SK-N-SH treated with all-trans-retinoic acid at 6 μM for 48 hours (cell line): ENCODE data around the gene OXA1L.

Experiments
- ATAC-seq: fragments of 200-7000 bp; cut with Tn5 transposase; 3 replicates; pipeline ENCODE4 v1.9.1; 2020; ENCODE audit warnings: mild to moderate bottlenecking, moderate library complexity
- BACH2 ChIP-seq: fragments of 250-450 bp; sonication (Bioruptor Pico); IDR thresholded peaks from 2 replicates; pipeline ENCODE4 v1.9.0; 2021; ENCODE audit warnings: mild to moderate bottlenecking, borderline replicate concordance
- CSDC2 ChIP-seq: fragments of 250-450 bp; sonication (Bioruptor Pico); IDR thresholded peaks from 2 replicates; pipeline ENCODE4 v1.5.0; 2020; ENCODE audit warnings: mild to moderate bottlenecking, moderate library complexity
- ESRRG ChIP-seq: fragments of 250-450 bp; sonication (Bioruptor Pico); IDR thresholded peaks from 2 replicates; pipeline ENCODE4 v1.6.1; 2021; ENCODE audit warnings: mild to moderate bottlenecking
- GLIS3 ChIP-seq: fragments of 250-450 bp; sonication (Bioruptor Pico); IDR thresholded peaks from 2 replicates; pipeline ENCODE4 v1.5.0; 2020; ENCODE audit warnings: mild to moderate bottlenecking, moderate library complexity
- ISL1 ChIP-seq: fragments of 250-450 bp; sonication (Bioruptor Pico); IDR thresholded peaks from 2 replicates; pipeline ENCODE4 v2.1.2; 2022; ENCODE audit warnings: mild to moderate bottlenecking, moderate library complexity
- OSR1 ChIP-seq: fragments of 250-450 bp; sonication (Bioruptor Pico); IDR thresholded peaks from 2 replicates; pipeline ENCODE4 v1.8.0; 2022; ENCODE audit warnings: moderate library complexity, mild to moderate bottlenecking, inconsistent platforms
- PPARA ChIP-seq: fragments of 250-450 bp; sonication (Bioruptor Pico); IDR thresholded peaks from 2 replicates; pipeline ENCODE4 v1.5.0; 2020; ENCODE audit warnings: mild to moderate bottlenecking, borderline replicate concordance
- RARB ChIP-seq: fragments of 250-450 bp; sonication (Bioruptor Pico); IDR thresholded peaks from 2 replicates; pipeline ENCODE4 v1.8.0; 2021; ENCODE audit warnings: mild to moderate bottlenecking, moderate library complexity
- SNAI2 ChIP-seq: fragments of 250-450 bp; sonication (Bioruptor Pico); IDR thresholded peaks from 2 replicates; pipeline ENCODE4 v1.5.0; 2020; ENCODE audit warnings: mild to moderate bottlenecking, moderate library complexity
- TCF4 ChIP-seq: fragments of 250-450 bp; sonication (Bioruptor Pico); IDR thresholded peaks from 2 replicates; pipeline ENCODE4 v1.8.0; 2021; ENCODE audit warnings: mild to moderate bottlenecking, moderate library complexity, borderline replicate concordance
- TOX ChIP-seq: fragments of 250-450 bp; sonication (Bioruptor Pico); IDR thresholded peaks from 2 replicates; pipeline ENCODE4 v1.8.0; 2021; ENCODE audit warnings: mild to moderate bottlenecking, moderate library complexity, borderline replicate concordance
- ZC3H10 ChIP-seq: fragments of 250-450 bp; sonication (Bioruptor Pico); IDR thresholded peaks from 2 replicates; pipeline ENCODE4 v1.5.1; 2021; ENCODE audit warnings: mild to moderate bottlenecking, moderate library complexity
- ZFP3 ChIP-seq: fragments of 250-450 bp; sonication (Bioruptor Pico); IDR thresholded peaks from 2 replicates; pipeline ENCODE4 v1.5.0; 2020; ENCODE audit warnings: mild to moderate bottlenecking, moderate library complexity
- ZFP30 ChIP-seq: fragments of 450-650 bp; formaldehyde crosslinking; IDR thresholded peaks from 2 replicates; pipeline ENCODE4 v1.5.0; 2022; ENCODE audit warnings: mild to moderate bottlenecking, moderate library complexity
- ZNF565 ChIP-seq: fragments of 450-650 bp; formaldehyde crosslinking; conservative IDR thresholded peaks from 2 replicates; pipeline ENCODE4 v1.5.0; 2020; ENCODE audit warnings: low read depth, mild to moderate bottlenecking, moderate library complexity
- ZNF70 ChIP-seq: fragments of 450-650 bp; formaldehyde crosslinking; IDR thresholded peaks from 2 replicates; pipeline ENCODE4 v1.5.0; 2020; ENCODE audit warnings: mild to moderate bottlenecking, moderate library complexity
- ZNF8 ChIP-seq: fragments of 450-650 bp; formaldehyde crosslinking; IDR thresholded peaks from 2 replicates; pipeline ENCODE4 v1.5.0; 2020; ENCODE audit warnings: mild to moderate bottlenecking, moderate library complexity
- TF ChIP-seq, protein P1 (sequence below): fragments of 250-450 bp; sonication (Bioruptor Pico); IDR thresholded peaks from 2 replicates; pipeline ENCODE4 v1.5.1; 2020; ENCODE audit warnings: low read depth, mild to moderate bottlenecking, moderate library complexity
- TF ChIP-seq, protein P2 (sequence below): fragments of 250-450 bp; sonication (Bioruptor Pico); IDR thresholded peaks from 2 replicates; pipeline ENCODE4 v1.8.0; 2020; ENCODE audit warnings: mild to moderate bottlenecking, moderate library complexity, borderline replicate concordance
- TF ChIP-seq, protein P3 (sequence below): fragments of 250-450 bp; sonication (Bioruptor Pico); IDR thresholded peaks from 2 replicates; pipeline ENCODE4 v1.8.0; 2021; ENCODE audit warnings: low read depth, mild to moderate bottlenecking, moderate library complexity, borderline replicate concordance
- TF ChIP-seq, protein P4 (sequence below): fragments of 250-450 bp; sonication (Bioruptor Pico); IDR thresholded peaks from 2 replicates; pipeline ENCODE4 v1.5.1; 2021; ENCODE audit warnings: mild to moderate bottlenecking, moderate library complexity

The OXA1L gene

DNA sequence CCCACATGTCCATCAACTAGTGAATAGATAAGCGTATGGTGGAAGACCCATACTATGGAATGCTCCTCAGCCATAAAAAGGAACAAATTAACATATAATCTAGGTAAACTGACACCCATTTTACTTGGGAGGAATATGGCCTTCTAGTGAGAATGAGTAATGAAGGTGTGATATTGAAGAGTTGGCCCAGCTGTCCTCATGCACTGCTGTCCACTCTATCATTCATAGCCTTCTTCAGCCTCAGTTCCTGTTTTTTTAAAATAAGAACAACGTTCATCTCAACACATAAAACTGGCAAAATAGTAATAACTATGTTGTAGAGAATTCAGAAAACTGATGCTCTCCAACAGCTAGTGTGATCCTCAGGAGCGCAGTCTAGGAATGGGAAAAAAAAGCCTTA, 26.5 kb upstream of the OXA1L start (continued):
- TF ChIP-seq, protein P1, sequence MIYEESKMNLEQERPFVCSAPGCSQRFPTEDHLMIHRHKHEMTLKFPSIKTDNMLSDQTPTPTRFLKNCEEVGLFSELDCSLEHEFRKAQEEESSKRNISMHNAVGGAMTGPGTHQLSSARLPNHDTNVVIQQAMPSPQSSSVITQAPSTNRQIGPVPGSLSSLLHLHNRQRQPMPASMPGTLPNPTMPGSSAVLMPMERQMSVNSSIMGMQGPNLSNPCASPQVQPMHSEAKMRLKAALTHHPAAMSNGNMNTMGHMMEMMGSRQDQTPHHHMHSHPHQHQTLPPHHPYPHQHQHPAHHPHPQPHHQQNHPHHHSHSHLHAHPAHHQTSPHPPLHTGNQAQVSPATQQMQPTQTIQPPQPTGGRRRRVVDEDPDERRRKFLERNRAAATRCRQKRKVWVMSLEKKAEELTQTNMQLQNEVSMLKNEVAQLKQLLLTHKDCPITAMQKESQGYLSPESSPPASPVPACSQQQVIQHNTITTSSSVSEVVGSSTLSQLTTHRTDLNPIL (CRISPR knock-in tag): no peak
- TF ChIP-seq SNAI2 (CRISPR knock-in tag): no peak
- TF ChIP-seq, protein P2, sequence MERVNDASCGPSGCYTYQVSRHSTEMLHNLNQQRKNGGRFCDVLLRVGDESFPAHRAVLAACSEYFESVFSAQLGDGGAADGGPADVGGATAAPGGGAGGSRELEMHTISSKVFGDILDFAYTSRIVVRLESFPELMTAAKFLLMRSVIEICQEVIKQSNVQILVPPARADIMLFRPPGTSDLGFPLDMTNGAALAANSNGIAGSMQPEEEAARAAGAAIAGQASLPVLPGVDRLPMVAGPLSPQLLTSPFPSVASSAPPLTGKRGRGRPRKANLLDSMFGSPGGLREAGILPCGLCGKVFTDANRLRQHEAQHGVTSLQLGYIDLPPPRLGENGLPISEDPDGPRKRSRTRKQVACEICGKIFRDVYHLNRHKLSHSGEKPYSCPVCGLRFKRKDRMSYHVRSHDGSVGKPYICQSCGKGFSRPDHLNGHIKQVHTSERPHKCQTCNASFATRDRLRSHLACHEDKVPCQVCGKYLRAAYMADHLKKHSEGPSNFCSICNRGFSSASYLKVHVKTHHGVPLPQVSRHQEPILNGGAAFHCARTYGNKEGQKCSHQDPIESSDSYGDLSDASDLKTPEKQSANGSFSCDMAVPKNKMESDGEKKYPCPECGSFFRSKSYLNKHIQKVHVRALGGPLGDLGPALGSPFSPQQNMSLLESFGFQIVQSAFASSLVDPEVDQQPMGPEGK (CRISPR knock-in tag): no peak
- TF ChIP-seq, all 23 proteins: peak for 0

DNA sequence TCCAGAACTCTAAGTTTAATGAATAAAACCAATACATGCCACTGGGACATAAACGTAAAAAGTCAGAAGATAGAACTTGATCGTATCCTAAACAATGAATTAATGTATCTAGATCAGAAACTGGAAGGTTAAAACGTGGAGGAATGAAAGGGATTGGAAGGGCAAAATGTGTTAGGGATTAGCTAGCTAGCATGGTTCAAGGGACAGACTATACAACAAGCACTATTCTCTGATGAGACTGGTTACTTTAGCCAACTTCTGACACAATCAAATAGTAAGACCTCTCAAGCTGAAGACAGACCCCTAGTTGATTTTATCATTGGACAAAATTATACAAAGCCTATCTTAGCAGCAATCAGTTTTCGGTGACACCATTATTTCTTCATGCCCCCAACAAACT, 18.7 kb upstream of the OXA1L start:
- TF ChIP-seq, protein P3, sequence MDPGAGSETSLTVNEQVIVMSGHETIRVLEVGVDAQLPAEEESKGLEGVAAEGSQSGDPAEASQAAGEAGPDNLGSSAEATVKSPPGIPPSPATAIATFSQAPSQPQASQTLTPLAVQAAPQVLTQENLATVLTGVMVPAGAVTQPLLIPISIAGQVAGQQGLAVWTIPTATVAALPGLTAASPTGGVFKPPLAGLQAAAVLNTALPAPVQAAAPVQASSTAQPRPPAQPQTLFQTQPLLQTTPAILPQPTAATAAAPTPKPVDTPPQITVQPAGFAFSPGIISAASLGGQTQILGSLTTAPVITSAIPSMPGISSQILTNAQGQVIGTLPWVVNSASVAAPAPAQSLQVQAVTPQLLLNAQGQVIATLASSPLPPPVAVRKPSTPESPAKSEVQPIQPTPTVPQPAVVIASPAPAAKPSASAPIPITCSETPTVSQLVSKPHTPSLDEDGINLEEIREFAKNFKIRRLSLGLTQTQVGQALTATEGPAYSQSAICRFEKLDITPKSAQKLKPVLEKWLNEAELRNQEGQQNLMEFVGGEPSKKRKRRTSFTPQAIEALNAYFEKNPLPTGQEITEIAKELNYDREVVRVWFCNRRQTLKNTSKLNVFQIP: no peak
- TF ChIP-seq ZFP30: no peak
- TF ChIP-seq ZNF8 (CRISPR knock-in tag): no peak
- no peak for TF ChIP-seq ZNF70 (CRISPR knock-in tag)
- no peak for TF ChIP-seq GLIS3 (CRISPR knock-in tag)
- TF ChIP-seq SNAI2 (CRISPR knock-in tag): no peak
- no peak for TF ChIP-seq CSDC2 (CRISPR knock-in tag)
- TF ChIP-seq OSR1 (CRISPR knock-in tag): no peak
- TF ChIP-seq PPARA (CRISPR knock-in tag): no peak
- TF ChIP-seq ZC3H10 (CRISPR knock-in tag): no peak
- TF ChIP-seq, protein P4, sequence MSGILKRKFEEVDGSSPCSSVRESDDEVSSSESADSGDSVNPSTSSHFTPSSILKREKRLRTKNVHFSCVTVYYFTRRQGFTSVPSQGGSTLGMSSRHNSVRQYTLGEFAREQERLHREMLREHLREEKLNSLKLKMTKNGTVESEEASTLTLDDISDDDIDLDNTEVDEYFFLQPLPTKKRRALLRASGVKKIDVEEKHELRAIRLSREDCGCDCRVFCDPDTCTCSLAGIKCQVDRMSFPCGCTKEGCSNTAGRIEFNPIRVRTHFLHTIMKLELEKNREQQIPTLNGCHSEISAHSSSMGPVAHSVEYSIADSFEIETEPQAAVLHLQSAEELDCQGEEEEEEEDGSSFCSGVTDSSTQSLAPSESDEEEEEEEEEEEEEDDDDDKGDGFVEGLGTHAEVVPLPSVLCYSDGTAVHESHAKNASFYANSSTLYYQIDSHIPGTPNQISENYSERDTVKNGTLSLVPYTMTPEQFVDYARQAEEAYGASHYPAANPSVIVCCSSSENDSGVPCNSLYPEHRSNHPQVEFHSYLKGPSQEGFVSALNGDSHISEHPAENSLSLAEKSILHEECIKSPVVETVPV (CRISPR knock-in tag): no peak
- no peak for TF ChIP-seq TCF4 (CRISPR knock-in tag)
- no peak for TF ChIP-seq TOX
- no peak for TF ChIP-seq ISL1 (CRISPR knock-in tag)
- TF ChIP-seq ZNF565 (CRISPR knock-in tag): no peak
- TF ChIP-seq, protein P1 (CRISPR knock-in tag): no peak
- no peak for TF ChIP-seq ZFP3 (CRISPR knock-in tag)
- ATAC-seq: no peak

DNA sequence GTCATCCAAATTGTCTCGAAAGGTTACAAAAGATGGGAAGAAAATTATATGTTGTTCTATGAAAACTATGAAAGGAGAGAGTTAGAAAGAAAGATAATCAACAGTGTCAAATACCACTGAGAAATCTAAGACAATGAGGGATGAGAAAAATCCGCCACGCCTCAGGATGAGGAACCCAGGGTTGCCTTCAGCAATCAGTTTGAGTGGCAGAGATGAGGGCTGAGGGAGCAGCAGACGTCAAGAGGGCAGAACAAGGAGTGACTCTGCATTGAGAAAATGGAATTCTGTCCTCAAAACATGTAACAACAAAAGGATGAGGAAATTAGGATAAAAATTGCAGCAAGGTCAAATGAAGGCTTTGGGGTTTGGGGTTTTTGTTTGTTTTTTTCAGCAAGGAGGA, 18.3 kb upstream of the OXA1L start:
- ATAC-seq: no peak
- no peak for TF ChIP-seq ZNF565 (CRISPR knock-in tag)
- no peak for TF ChIP-seq CSDC2 (CRISPR knock-in tag)
- TF ChIP-seq GLIS3 (CRISPR knock-in tag): no peak
- TF ChIP-seq ZFP3 (CRISPR knock-in tag): no peak
- no peak for TF ChIP-seq RARB (CRISPR knock-in tag)
- no peak for TF ChIP-seq ISL1 (CRISPR knock-in tag)
- TF ChIP-seq, protein P1 (CRISPR knock-in tag): no peak
- TF ChIP-seq TOX: no peak
- no peak for TF ChIP-seq ZNF70 (CRISPR knock-in tag)
- no peak for TF ChIP-seq BACH2
- no peak for TF ChIP-seq ESRRG (CRISPR knock-in tag)
- no peak for TF ChIP-seq TCF4 (CRISPR knock-in tag)
- TF ChIP-seq SNAI2 (CRISPR knock-in tag): no peak
